Measurements from ENCODE around the gene SORCS2. TPM values are rescaled to one million over a fixed set of nuclear protein-coding genes. Genes with fewer than 3 reads are reported as not detected.
A peak's percentile ranks its signal among the peaks of the same experiment; 100 is the strongest.

SORCS2 gene
- total RNA-seq, 1 donor from 2014 or later: 13.8 TPM

DNA sequence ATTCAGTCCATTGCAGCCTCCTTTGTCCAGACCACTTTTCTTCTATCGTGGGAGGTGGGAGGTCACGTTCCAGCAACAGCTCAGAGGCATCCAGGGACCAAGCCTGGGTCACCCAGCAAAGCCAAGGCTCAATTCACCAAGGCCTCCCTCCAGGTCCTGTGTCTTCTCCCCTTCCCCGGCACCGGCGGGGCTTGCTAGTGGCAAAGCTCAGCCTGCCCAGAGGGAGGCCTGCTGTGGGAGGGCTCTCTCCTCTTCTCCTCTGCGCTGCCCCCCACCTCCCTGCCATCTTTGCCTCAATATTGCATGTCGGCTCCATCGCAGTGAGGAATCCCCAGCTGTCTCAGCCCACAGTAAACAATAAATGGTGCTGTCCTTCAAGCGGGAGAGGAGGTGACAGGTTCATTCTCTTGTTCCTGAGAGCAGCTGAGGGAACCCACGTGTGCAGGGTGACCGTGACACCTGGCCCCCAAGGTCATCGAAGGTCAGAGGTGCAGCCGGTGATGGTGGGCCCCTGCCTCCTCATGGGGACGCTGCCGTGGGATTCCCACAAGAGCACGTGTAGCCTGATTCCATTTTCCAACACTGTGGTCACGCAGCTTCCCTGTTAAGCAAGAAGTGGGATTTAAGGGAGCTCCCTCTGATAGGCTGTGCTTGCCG is 353.9 kb downstream of the SORCS2 start:
- Mint-ChIP-seq H3K27me3 (ENCODE audit: low read depth, unreplicated experiment) (peaks cover 36% of the 10 kb centered on the region), H3K9me3 (ENCODE audit: unreplicated experiment) (peaks cover 13% of the 10 kb centered on the region), H3K4me3 (ENCODE audit: unreplicated experiment) (no peak overlapping the region), H3K4me1 (ENCODE audit: low read depth, unreplicated experiment) (peaks cover 9% of the 10 kb centered on the region), H3K36me3 (ENCODE audit: low read depth, unreplicated experiment) (peaks cover 11% of the 10 kb centered on the region), H3K27ac (ENCODE audit: unreplicated experiment) (no peak overlapping the region)
- no peaks in the 10 kb centered on the region for H3K79me2 ChIP-seq (ENCODE audit: insufficient read depth, low read length)
- FAIRE-seq (no peak), DNase-seq (ENCODE audit: low read depth) (no peak)
- no peaks in the 10 kb centered on the region for H3K27me3 ChIP-seq (ENCODE audit: insufficient read depth, low read length)
- H3K4me1 ChIP-seq (ENCODE audit: insufficient read depth, low read length): peaks cover 10% of the 10 kb centered on the region
- no peak overlapping the region for H3K27ac ChIP-seq (ENCODE audit: low read depth, low read length)
- peaks cover 9% of the 10 kb centered on the region for H4K20me1 ChIP-seq (ENCODE audit: insufficient read depth, low read length)
- TF ChIP-seq EZH2 (IDR thresholded peaks at IDR 0.05; ENCODE audit: insufficient read depth, low read length): no peak
- TF ChIP-seq, protein P1, sequence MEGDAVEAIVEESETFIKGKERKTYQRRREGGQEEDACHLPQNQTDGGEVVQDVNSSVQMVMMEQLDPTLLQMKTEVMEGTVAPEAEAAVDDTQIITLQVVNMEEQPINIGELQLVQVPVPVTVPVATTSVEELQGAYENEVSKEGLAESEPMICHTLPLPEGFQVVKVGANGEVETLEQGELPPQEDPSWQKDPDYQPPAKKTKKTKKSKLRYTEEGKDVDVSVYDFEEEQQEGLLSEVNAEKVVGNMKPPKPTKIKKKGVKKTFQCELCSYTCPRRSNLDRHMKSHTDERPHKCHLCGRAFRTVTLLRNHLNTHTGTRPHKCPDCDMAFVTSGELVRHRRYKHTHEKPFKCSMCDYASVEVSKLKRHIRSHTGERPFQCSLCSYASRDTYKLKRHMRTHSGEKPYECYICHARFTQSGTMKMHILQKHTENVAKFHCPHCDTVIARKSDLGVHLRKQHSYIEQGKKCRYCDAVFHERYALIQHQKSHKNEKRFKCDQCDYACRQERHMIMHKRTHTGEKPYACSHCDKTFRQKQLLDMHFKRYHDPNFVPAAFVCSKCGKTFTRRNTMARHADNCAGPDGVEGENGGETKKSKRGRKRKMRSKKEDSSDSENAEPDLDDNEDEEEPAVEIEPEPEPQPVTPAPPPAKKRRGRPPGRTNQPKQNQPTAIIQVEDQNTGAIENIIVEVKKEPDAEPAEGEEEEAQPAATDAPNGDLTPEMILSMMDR (IDR thresholded peaks at IDR 0.05; ENCODE audit: insufficient read depth, low read depth, low read length): no peak
- no peak overlapping the region for H3K4me3 ChIP-seq (ENCODE audit: insufficient read depth, low read depth, low read length)
- peak overlapping the region; percentile 25 for H3K4me2 ChIP-seq (ENCODE audit: low read length)
- peaks cover 6% of the 10 kb centered on the region for H3K9me3 ChIP-seq (ENCODE audit: insufficient read depth, low read depth, low read length)
- H2AFZ ChIP-seq (ENCODE audit: low read depth, low read length): no peak overlapping the region
- H3K9ac ChIP-seq (ENCODE audit: low read length): no peak overlapping the region
- H3K36me3 ChIP-seq (ENCODE audit: insufficient read depth, low read length): no peaks in the 10 kb centered on the region

DNA sequence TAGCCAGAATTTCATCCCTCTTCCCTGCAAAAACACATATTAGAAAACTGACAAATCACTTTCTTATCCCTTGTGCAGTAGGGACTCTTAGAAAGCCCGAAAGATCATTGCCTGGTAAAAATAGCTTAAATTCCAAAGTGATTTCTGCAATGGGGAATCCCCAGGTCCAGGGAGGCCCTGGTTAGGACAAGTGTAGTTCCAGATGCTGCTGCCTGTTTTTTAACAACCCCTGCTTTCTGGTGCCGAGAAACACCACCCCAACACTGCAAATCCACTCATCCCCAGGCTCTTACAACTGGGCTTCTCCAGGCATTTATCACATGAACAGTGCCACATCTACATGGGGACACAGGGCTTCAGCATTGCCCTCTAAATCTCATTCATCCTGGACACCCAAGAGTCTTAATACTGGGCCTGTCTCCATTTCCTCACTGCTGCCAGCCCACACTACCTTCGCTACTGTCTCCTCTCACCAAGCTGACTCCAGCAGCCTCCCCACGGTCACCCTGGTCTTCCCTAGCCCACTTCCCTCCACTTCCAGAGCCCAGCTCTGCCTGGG is 354.6 kb downstream of the SORCS2 start:
- DNase-seq (ENCODE audit: low read depth): peak; percentile 66

More for the DNA sequence above, 354.6 kb downstream of the SORCS2 start:
- H3K9me3 Mint-ChIP-seq (ENCODE audit: unreplicated experiment): peaks cover 16% of the 10 kb centered on the region
- Histone ChIP-seq H3K79me2 (ENCODE audit: insufficient read depth, low read length) (no peaks in the 10 kb centered on the region), H3K9ac (ENCODE audit: low read length) (no peak overlapping the region), H3K9me3 (ENCODE audit: insufficient read depth, low read depth, low read length) (peaks cover 10% of the 10 kb centered on the region), H3K27me3 (ENCODE audit: insufficient read depth, low read length) (no peaks in the 10 kb centered on the region), H3K4me2 (ENCODE audit: low read length) (peak overlapping the region; percentile 25), H3K4me3 (ENCODE audit: insufficient read depth, low read depth, low read length) (no peak overlapping the region), H2AFZ (ENCODE audit: low read depth, low read length) (no peak overlapping the region), H4K20me1 (ENCODE audit: insufficient read depth, low read length) (peaks cover 9% of the 10 kb centered on the region), H3K27ac (ENCODE audit: low read depth, low read length) (no peak overlapping the region), H3K36me3 (ENCODE audit: insufficient read depth, low read length) (no peaks in the 10 kb centered on the region), H3K4me1 (ENCODE audit: insufficient read depth, low read length) (peaks cover 10% of the 10 kb centered on the region)
- H3K27ac Mint-ChIP-seq (ENCODE audit: unreplicated experiment): no peak overlapping the region
- peaks cover 11% of the 10 kb centered on the region for H3K36me3 Mint-ChIP-seq (ENCODE audit: low read depth, unreplicated experiment)
- H3K27me3 Mint-ChIP-seq (ENCODE audit: low read depth, unreplicated experiment): peaks cover 32% of the 10 kb centered on the region
- H3K4me3 Mint-ChIP-seq (ENCODE audit: unreplicated experiment): no peak overlapping the region
- no peak for FAIRE-seq
- peaks cover 9% of the 10 kb centered on the region for H3K4me1 Mint-ChIP-seq (ENCODE audit: low read depth, unreplicated experiment)
- TF ChIP-seq, protein P1 (IDR thresholded peaks at IDR 0.05; ENCODE audit: insufficient read depth, low read depth, low read length): no peak
- TF ChIP-seq EZH2 (IDR thresholded peaks at IDR 0.05; ENCODE audit: insufficient read depth, low read length): no peak

Measured in astrocyte (in vitro differentiated cells and primary cell).